ENCODE data around the gene DDTL.

- TF ChIP-seq CTCF (conservative IDR thresholded peaks at IDR 0.05; ENCODE audit: low read length) (no peak), EZH2phosphoT487 (IDR thresholded peaks at IDR 0.05; ENCODE audit: borderline replicate concordance) (no peak)
These were observed 40.1 kb upstream of the DDTL start for GRCh38 chr22:23926561-23926960.

All from Loucy (cell line).